ENCODE measurements around the gene TNIK. TPM values are rescaled to one million over a fixed set of nuclear protein-coding genes. Genes with fewer than 3 reads are reported as not detected.

TNIK gene
- total RNA-seq, 4 donors from 2014 or later: 32.9 to 41.7 (median 38.0) TPM

DNA sequence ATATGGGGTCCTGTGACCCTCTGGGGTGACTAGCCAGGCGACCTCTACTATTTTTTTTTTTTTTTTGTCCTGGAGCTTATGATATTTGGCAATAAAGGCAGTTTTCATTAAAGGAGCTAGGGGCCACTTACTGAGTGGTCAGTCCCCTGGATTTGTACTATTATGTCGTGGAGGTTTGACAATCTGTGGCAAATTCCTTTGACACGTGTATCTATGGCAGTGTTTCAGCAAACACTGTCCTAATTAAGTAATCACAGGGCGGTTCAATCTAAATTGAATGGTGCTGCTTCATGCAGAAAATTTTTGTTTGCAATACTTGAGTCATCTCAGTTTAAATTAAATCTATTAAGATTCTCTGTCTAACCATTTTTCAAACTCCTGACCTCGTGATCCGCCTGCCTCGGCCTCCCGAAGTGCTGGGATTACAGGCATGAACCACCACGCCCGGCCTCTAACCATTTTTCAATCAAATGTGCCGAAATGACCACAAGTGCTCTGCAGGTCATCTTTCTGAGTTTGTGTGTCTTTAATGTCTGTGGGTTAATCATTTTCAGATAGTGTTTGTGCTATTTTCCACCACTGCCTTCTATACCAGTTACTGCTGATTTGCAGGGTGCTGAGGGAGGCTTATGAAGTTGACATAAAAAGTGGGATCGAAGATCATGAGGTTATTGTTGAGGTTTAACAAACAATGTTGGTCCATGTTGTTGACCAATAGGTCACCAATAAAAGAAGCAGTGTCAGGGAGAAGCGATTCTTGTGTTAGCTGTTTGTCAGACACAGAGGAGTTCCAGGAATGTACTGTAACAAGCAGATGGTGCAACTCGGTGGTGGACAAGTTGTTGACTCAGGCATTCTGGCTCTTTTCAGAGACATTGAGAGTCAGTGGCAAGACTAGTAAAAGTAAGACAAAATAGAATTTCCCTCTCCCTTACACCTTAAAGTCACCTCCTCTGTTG lies 415.1 kb downstream of the TNIK start:
- H3K4me1 ChIP-seq: no peaks in the 10 kb centered on the region
- no peak overlapping the region for H3K4me3 ChIP-seq
- 76 to 86% methylated on average over 7 to 8 of the region's 14 CpGs for whole genome bisulfite sequencing, 2 donors (ENCODE audit: low coverage in 1 of 2)
- H3K36me3 ChIP-seq: no peaks in the 10 kb centered on the region
- ATAC-seq: peak; percentile 53
- no peak overlapping the region for H3K27ac ChIP-seq
- H3K27me3 ChIP-seq: no peaks in the 10 kb centered on the region
- TF ChIP-seq EP300 (IDR thresholded peaks at IDR 0.05): no peak
- no peak for TF ChIP-seq POLR2AphosphoS5 (IDR thresholded peaks at IDR 0.05)
- no peak for TF ChIP-seq POLR2A (IDR thresholded peaks at IDR 0.05)
- H3K9me3 ChIP-seq: no peaks in the 10 kb centered on the region

DNA sequence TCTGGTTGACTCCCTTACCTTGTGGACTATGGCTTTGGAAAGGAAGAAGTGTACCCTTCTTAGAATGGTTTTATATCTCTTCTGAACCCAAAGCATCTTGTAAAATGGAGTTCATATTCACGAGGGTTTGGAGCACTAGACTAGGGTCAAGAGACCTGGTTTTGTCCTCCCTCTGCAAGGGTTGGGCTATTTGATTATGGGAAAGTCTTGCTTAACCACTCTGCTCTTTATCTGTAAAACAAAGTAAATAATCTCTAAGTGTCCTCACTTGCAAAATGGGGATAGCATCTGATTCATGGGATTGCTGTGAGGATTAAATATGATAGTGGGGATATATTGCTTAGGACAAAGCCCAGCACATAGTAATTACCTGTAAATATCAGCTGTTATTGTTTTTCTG lies 415.8 kb downstream of the TNIK start:
- TF ChIP-seq POLR2A (IDR thresholded peaks at IDR 0.05): no peak
- no peak for TF ChIP-seq POLR2AphosphoS5 (IDR thresholded peaks at IDR 0.05)
- no peak for TF ChIP-seq EP300 (IDR thresholded peaks at IDR 0.05)
- H3K4me3 ChIP-seq: no peak overlapping the region
- no peak for ATAC-seq
- 0% methylated on average over 1 of the region's 1 CpG; no CpG with 5 or more reads in 1 of the 2 donors for WGBS, 2 donors (ENCODE audit: low coverage in 1 of 2)
- H3K9me3 ChIP-seq: no peaks in the 10 kb centered on the region
- H3K27me3 ChIP-seq: no peaks in the 10 kb centered on the region
- H3K36me3 ChIP-seq: no peaks in the 10 kb centered on the region
- no peak overlapping the region for H3K27ac ChIP-seq
- H3K4me1 ChIP-seq: no peaks in the 10 kb centered on the region

DNA sequence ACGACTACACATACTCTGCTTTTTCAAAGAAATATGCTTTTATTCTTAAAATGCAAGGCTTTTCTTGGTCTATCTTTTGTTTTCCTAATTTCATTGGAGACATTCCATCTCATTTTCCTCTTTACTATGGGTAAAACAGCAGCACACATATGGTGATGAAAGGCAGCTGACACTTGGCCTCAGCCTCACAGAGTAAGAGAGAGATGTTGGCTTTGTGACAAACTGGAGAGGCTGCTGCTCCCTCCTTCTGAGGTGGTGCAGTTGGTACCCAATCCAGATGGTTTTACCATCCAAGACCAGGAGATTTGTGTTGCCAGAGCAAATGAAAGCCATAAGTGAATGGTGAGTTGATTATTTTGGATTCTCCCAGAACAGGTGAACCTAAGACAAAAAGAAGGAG lies 420.5 kb downstream of the TNIK start:
- Histone ChIP-seq H3K36me3 (no peaks in the 10 kb centered on the region), H3K4me1 (no peaks in the 10 kb centered on the region), H3K4me3 (no peak overlapping the region), H3K27me3 (no peaks in the 10 kb centered on the region), H3K27ac (no peak overlapping the region), H3K9me3 (no peaks in the 10 kb centered on the region)
- no peak for ATAC-seq
- TF ChIP-seq, protein P1, sequence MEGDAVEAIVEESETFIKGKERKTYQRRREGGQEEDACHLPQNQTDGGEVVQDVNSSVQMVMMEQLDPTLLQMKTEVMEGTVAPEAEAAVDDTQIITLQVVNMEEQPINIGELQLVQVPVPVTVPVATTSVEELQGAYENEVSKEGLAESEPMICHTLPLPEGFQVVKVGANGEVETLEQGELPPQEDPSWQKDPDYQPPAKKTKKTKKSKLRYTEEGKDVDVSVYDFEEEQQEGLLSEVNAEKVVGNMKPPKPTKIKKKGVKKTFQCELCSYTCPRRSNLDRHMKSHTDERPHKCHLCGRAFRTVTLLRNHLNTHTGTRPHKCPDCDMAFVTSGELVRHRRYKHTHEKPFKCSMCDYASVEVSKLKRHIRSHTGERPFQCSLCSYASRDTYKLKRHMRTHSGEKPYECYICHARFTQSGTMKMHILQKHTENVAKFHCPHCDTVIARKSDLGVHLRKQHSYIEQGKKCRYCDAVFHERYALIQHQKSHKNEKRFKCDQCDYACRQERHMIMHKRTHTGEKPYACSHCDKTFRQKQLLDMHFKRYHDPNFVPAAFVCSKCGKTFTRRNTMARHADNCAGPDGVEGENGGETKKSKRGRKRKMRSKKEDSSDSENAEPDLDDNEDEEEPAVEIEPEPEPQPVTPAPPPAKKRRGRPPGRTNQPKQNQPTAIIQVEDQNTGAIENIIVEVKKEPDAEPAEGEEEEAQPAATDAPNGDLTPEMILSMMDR (IDR thresholded peaks at IDR 0.05): no peak
- 40 to 67% methylated on average over 1 of the region's 1 CpG for WGBS, 2 donors (ENCODE audit: low coverage in 1 of 2)

DNA sequence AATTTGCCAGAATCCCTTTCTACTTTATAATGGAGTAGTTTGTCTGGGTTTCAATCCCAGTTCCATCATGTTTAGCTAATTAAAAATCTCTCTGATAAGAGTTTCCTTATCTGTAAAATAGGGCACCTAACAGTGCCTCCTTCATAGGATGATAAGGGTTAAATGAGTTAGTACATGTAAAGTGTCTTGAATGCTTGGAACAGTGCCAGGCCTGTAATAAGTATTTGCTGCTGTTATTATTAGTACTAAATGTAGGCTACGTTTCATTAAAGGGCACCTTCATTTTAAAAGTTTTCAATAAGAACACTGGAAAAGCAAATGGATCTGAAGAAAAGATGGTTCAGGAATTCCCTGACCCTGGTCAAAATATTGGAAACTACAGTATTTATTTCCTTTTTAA lies 421.9 kb downstream of the TNIK start:
- Histone ChIP-seq H3K27me3 (no peaks in the 10 kb centered on the region), H3K27ac (no peak overlapping the region), H3K4me3 (no peak overlapping the region), H3K4me1 (no peaks in the 10 kb centered on the region), H3K36me3 (no peaks in the 10 kb centered on the region), H3K9me3 (no peaks in the 10 kb centered on the region)
- TF ChIP-seq POLR2A (IDR thresholded peaks at IDR 0.05) (no peak), POLR2AphosphoS5 (IDR thresholded peaks at IDR 0.05) (no peak), EP300 (IDR thresholded peaks at IDR 0.05) (no peak)
- TF ChIP-seq, protein P1 (IDR thresholded peaks at IDR 0.05): no peak
- WGBS, 2 donors (ENCODE audit: low coverage in 1 of 2): 33 to 42% methylated on average over 1 of the region's 1 CpG
- no peak for ATAC-seq

DNA sequence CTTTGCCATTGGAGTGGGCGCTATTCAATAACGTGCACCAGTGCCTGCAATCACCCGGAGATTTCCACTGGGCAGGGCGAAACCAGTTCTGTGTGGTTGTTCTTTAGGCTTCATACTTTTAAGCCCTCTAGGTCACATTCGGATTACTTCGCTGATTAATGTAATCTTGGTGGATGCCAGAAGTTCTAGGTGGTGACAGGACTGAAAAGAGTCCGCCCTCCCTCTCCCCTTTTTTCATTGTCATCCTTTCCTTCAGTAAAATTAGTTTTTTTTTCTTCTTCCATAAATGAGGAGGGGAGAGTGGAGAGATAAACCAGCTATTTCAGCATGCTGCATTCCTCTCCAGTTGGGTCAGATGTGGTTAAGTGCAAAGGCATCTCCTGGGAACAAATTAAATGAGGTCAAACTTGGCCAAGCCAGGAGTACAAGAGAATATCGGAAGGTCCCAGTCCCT lies 431.4 kb downstream of the TNIK start:
- ATAC-seq: peak; percentile 78
- H3K4me3 ChIP-seq: peak overlapping the region; percentile 22 to 34
- TF ChIP-seq POLR2AphosphoS5 (IDR thresholded peaks at IDR 0.05) (peak; percentile 45), EP300 (IDR thresholded peaks at IDR 0.05) (no peak)
- H3K9me3 ChIP-seq: no peaks in the 10 kb centered on the region
- peaks cover 6% of the 10 kb centered on the region for H3K27me3 ChIP-seq
- no peaks in the 10 kb centered on the region for H3K36me3 ChIP-seq
- H3K27ac ChIP-seq: no peak overlapping the region
- H3K4me1 ChIP-seq: peaks cover 0 to 16% (median 8%) of the 10 kb centered on the region in 3 donors
- WGBS, 2 donors (ENCODE audit: low coverage in 1 of 2): 15 to 21% methylated on average over 4 to 5 of the region's 8 CpGs

DNA sequence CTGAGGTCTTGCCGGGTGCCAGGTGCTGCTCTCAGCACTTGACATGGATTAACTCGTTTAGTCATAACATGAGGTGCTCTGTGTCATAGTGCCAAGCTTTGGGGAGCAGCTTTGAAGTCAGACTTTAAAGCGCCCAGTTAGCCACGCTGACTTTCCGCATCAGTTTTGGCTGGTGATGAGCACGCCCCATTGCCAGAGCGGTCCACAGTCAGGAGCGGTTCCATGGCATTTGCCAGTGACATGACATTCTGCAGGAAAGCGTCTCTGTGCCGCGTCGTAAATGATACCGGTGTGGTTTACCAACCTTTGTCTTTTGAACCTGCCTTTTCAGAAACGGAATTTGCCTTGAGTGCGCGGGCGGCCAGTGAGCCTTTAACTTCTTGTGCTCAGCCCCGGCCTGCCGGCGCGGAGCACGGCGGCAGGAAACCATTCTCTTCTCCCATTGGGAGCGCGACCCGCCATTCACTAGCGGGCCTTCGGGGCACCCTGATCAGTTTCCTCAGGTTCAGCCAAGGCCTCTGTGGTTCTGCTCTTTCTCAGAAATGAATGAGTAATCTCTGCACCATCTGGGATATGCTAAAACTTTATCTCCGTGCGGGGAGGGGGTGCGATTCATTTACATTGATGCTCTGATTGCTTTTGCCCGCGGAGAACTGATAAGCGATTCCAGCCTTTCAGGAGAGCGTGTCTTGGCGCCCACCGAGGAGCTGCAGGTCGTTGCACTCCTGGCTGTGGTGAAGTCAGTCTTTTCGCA lies 432.0 kb downstream of the TNIK start:
- Histone ChIP-seq H3K4me3 (peak overlapping the region; percentile 22 to 34), H3K9me3 (no peaks in the 10 kb centered on the region), H3K4me1 (peaks cover 0 to 16% (median 8%) of the 10 kb centered on the region in 3 donors), H3K27ac (no peak overlapping the region), H3K27me3 (peaks cover 6% of the 10 kb centered on the region), H3K36me3 (no peaks in the 10 kb centered on the region)
- ATAC-seq: peak; percentile 59
- WGBS, 2 donors (ENCODE audit: low coverage in 1 of 2): 22 to 23% methylated on average over 8 to 9 of the region's 39 CpGs
- TF ChIP-seq EP300 (IDR thresholded peaks at IDR 0.05) (no peak), POLR2AphosphoS5 (IDR thresholded peaks at IDR 0.05) (no peak), POLR2A (IDR thresholded peaks at IDR 0.05) (no peak)
- TF ChIP-seq, protein P1 (IDR thresholded peaks at IDR 0.05): no peak

All from gastroesophageal sphincter (tissue), 4 donors.